Osteocyte (in vitro differentiated cells): ENCODE measurements around the gene INTS4. TPM values are rescaled to one million over a fixed set of nuclear protein-coding genes. Genes with fewer than 3 reads are reported as not detected.

Experiments used
- DNase-seq: peaks from one replicate; pipeline ENCODE4 v3.0.0; 2021; ENCODE audit warnings: mixed read lengths; ENCODE audit not compliant: unreplicated experiment; ENCODE audit errors: extremely low spot score
- H3K27ac Mint-ChIP-seq: one replicate; pipeline ENCODE4 v1.8.0; 2021; ENCODE audit warnings: mild to moderate bottlenecking, mixed read lengths; ENCODE audit not compliant: unreplicated experiment
- H3K27me3 Mint-ChIP-seq: one replicate; pipeline ENCODE4 v1.8.0; 2021; ENCODE audit warnings: mixed read lengths; ENCODE audit not compliant: unreplicated experiment
- H3K36me3 Mint-ChIP-seq: one replicate; pipeline ENCODE4 v1.8.0; 2021; ENCODE audit warnings: mixed read lengths; ENCODE audit not compliant: unreplicated experiment
- H3K4me1 Mint-ChIP-seq: one replicate; pipeline ENCODE4 v1.8.0; 2021; ENCODE audit warnings: mixed read lengths; ENCODE audit not compliant: unreplicated experiment
- H3K4me3 Mint-ChIP-seq: one replicate; pipeline ENCODE4 v1.8.0; 2021; ENCODE audit warnings: mild to moderate bottlenecking, moderate library complexity, mixed read lengths; ENCODE audit not compliant: unreplicated experiment
- H3K9me3 Mint-ChIP-seq: one replicate; pipeline ENCODE4 v1.8.0; 2021; ENCODE audit warnings: mixed read lengths; ENCODE audit not compliant: unreplicated experiment
- CTCF ChIP-seq: fragments of 200-600 bp; sonication (generic); IDR thresholded peaks from 2 replicates; pipeline ENCODE4 v1.5.0; 2021; ENCODE audit warnings: antibody characterized with exemption, mild to moderate bottlenecking, moderate library complexity
- total RNA-seq: library from RNA; stranded (reverse); gene quantifications from 2 replicates; pipeline ENCODE4 v1.2.1, GENCODE V29; 2021

Gene INTS4
- total RNA-seq, 1 donor from 2014 or later = 37.9 TPM

- Mint-ChIP-seq H3K27me3 (no peaks in the 10 kb centered on the region), H3K27ac (no peak overlapping the region), H3K36me3 (peaks cover 42% of the 10 kb centered on the region), H3K4me3 (no peak overlapping the region), H3K4me1 (peaks cover 10% of the 10 kb centered on the region), H3K9me3 (no peaks in the 10 kb centered on the region)
- TF ChIP-seq CTCF = no peak
- no peak for DNase-seq
These were observed 108.1 kb downstream of the INTS4 start for GRCh38 chr11:77886401-77886800.

- Mint-ChIP-seq H3K36me3 (peaks cover 37% of the 10 kb centered on the region), H3K27ac (no peak overlapping the region), H3K4me1 (peaks cover 9% of the 10 kb centered on the region), H3K27me3 (no peaks in the 10 kb centered on the region), H3K9me3 (no peaks in the 10 kb centered on the region), H3K4me3 (no peak overlapping the region)
- no peak for DNase-seq
- no peak for TF ChIP-seq CTCF
These were observed 109.7 kb downstream of the INTS4 start for GRCh38 chr11:77884829-77885190.

GRCh38 chr11:77884186-77884828, 110.2 kb downstream of the INTS4 start:
- no peak overlapping the region for H3K4me3 Mint-ChIP-seq
- peaks cover 39% of the 10 kb centered on the region for H3K36me3 Mint-ChIP-seq
- DNase-seq = no peak
- H3K4me1 Mint-ChIP-seq = peaks cover 13% of the 10 kb centered on the region
- H3K27me3 Mint-ChIP-seq = no peaks in the 10 kb centered on the region
- no peak for TF ChIP-seq CTCF
- no peaks in the 10 kb centered on the region for H3K9me3 Mint-ChIP-seq
- no peak overlapping the region for H3K27ac Mint-ChIP-seq

GRCh38 chr11:77883775-77884174, 110.7 kb downstream of the INTS4 start:
- no peak overlapping the region for H3K4me3 Mint-ChIP-seq
- H3K4me1 Mint-ChIP-seq = peaks cover 18% of the 10 kb centered on the region
- peaks cover 40% of the 10 kb centered on the region for H3K36me3 Mint-ChIP-seq
- DNase-seq = no peak
- no peaks in the 10 kb centered on the region for H3K27me3 Mint-ChIP-seq
- H3K9me3 Mint-ChIP-seq = no peaks in the 10 kb centered on the region
- no peak overlapping the region for H3K27ac Mint-ChIP-seq
- TF ChIP-seq CTCF = no peak

GRCh38 chr11:77882396-77882795, 112.1 kb downstream of the INTS4 start:
- H3K4me1 Mint-ChIP-seq = peaks cover 29% of the 10 kb centered on the region
- TF ChIP-seq CTCF = no peak
- no peaks in the 10 kb centered on the region for H3K27me3 Mint-ChIP-seq
- H3K9me3 Mint-ChIP-seq = no peaks in the 10 kb centered on the region
- H3K4me3 Mint-ChIP-seq = no peak overlapping the region
- DNase-seq = no peak
- no peak overlapping the region for H3K27ac Mint-ChIP-seq
- H3K36me3 Mint-ChIP-seq = peaks cover 31% of the 10 kb centered on the region
